ENCODE results near the gene PARVB.
"Not testable (repeated sequence)": the region's sequence is repeated elsewhere in the genome, so short reads cannot be mapped to it uniquely, and the experiment has no call there.

The PARVB gene

DNA sequence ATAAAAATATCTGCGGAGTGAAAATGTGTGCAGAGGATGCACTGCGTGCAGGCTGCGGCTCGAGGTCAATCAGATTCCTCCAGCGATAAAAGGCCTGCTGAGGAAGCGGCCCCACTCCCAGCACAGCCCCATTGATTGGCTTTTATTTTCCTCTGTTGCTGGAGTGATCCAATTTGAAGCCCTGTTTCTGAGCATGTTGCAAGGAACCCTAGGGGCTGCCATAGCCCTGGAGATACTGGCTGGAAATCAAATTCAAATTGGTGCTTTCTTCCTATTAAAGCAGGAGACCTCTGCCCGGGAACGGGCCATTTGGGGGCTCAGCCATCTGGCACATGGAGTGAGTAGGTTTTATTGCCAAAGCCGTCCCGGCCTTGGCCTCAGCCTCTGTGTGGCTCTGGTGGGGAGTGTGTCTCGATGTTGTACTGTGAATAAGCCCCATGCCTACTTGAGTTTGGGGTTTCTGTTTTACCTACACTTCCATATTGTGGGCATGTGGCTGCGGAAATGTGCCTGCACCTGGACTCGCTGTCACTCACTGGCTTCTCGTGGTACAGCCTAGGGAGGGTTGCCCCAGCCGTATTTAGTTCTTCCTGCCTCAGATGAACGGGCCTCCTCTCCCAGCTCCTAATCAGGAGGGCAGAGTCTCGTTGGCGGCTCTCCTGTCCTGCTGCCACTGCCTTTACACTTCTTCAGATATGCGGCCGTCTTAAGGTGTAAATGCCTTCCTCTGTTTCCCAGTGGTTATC, 25.6 kb downstream of the PARVB start:
- no peaks in the 10 kb centered on the region for H3K9me3 ChIP-seq
- H3K4me1 ChIP-seq (ENCODE audit: control insufficient read depth in 1 of 2, insufficient read depth in 1 of 2, low read depth in 1 of 2, low read length in 1 of 2): no peaks in the 10 kb centered on the region
- no peak overlapping the region for H3K27ac ChIP-seq
- H3K27me3 ChIP-seq: peaks cover 6% of the 10 kb centered on the region
- no peak overlapping the region for H3K4me3 ChIP-seq (ENCODE audit: low read depth in 1 of 2, low read length in 1 of 2)
- TF ChIP-seq, protein P1, sequence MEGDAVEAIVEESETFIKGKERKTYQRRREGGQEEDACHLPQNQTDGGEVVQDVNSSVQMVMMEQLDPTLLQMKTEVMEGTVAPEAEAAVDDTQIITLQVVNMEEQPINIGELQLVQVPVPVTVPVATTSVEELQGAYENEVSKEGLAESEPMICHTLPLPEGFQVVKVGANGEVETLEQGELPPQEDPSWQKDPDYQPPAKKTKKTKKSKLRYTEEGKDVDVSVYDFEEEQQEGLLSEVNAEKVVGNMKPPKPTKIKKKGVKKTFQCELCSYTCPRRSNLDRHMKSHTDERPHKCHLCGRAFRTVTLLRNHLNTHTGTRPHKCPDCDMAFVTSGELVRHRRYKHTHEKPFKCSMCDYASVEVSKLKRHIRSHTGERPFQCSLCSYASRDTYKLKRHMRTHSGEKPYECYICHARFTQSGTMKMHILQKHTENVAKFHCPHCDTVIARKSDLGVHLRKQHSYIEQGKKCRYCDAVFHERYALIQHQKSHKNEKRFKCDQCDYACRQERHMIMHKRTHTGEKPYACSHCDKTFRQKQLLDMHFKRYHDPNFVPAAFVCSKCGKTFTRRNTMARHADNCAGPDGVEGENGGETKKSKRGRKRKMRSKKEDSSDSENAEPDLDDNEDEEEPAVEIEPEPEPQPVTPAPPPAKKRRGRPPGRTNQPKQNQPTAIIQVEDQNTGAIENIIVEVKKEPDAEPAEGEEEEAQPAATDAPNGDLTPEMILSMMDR (IDR thresholded peaks at IDR 0.05): no peak
- no peaks in the 10 kb centered on the region for H3K36me3 ChIP-seq

DNA sequence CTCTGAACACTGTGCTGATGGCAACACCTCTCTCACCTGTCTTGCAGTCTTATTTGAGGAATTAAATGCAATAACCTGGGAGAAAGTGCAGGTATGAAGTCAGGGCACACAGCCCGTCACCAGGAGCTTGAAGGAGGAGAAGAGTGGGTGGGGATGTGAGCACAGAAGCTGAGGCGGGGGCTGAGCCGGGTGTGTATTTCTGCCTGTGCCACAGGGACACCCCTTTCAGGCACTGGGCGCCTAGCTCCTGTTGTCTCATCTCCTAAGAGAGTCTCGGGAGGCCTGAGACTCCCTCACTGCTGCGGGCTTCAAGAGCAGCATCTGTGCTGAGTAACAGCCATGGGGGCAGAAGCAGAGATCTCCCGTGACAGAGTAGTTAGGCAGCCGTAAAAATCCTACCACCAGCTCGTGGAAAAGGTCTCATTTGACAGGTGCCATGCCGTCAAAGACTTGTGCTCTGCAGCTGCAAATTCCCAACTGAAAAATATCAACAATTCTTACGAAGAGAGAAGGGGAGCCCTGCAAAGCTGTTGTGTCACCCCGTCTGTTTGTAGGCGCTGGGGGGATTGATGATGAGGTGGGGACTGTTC, 26.8 kb downstream of the PARVB start:
- Histone ChIP-seq H3K27me3 (peaks cover 6% of the 10 kb centered on the region), H3K27ac (no peak overlapping the region), H3K9me3 (no peaks in the 10 kb centered on the region), H3K36me3 (no peaks in the 10 kb centered on the region), H3K4me3 (ENCODE audit: low read depth in 1 of 2, low read length in 1 of 2) (no peak overlapping the region), H3K4me1 (ENCODE audit: control insufficient read depth in 1 of 2, insufficient read depth in 1 of 2, low read depth in 1 of 2, low read length in 1 of 2) (no peaks in the 10 kb centered on the region)
- TF ChIP-seq, protein P1 (IDR thresholded peaks at IDR 0.05): no peak

DNA sequence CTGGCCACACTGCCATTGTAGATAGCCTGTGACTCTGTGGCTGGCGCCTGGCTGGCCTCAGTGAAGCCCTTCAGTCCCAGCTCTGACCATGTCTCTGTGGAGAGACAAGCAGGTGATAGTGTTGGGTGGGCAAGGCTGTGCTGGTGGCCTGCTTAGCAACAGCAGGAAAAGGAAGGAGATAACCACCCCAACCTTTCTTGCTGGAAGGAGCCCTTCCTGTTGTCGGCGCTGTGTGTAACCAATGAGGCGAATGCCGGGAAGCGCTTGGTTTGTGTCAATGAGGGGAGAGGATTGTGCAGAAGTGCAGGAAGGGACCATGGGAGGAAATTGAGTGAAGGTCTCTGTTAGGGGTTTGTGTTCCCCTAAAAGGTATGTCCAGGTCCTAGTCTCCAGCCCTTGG, 27.3 kb downstream of the PARVB start:
- H3K27me3 ChIP-seq: peaks cover 6% of the 10 kb centered on the region
- no peaks in the 10 kb centered on the region for H3K4me1 ChIP-seq (ENCODE audit: control insufficient read depth in 1 of 2, insufficient read depth in 1 of 2, low read depth in 1 of 2, low read length in 1 of 2)
- H3K36me3 ChIP-seq: no peaks in the 10 kb centered on the region
- no peak overlapping the region for H3K27ac ChIP-seq
- TF ChIP-seq, protein P1 (IDR thresholded peaks at IDR 0.05): no peak
- H3K4me3 ChIP-seq (ENCODE audit: low read depth in 1 of 2, low read length in 1 of 2): no peak overlapping the region
- H3K9me3 ChIP-seq: no peaks in the 10 kb centered on the region

DNA sequence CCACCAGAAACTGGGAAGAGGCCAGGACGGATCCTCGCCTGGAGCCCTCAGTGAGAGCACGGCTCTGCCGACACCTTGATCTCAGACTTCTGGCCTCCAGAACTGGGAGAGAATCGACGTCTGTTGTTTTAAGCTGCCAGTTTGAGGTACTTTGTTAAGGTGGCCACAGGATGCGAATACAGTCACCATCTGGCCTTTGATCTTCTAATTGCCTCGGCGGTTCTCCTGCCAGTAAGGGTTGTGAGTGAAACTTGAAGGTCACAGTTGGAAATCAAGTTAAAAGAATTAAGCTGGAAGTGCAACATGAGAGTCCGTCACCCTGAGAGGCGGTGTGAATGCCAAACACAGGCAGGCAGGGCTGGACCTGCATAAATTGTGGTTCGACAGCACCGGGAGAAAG, 27.9 kb downstream of the PARVB start:
- Histone ChIP-seq H3K9me3 (no peaks in the 10 kb centered on the region), H3K4me3 (ENCODE audit: low read depth in 1 of 2, low read length in 1 of 2) (no peak overlapping the region)

DNA sequence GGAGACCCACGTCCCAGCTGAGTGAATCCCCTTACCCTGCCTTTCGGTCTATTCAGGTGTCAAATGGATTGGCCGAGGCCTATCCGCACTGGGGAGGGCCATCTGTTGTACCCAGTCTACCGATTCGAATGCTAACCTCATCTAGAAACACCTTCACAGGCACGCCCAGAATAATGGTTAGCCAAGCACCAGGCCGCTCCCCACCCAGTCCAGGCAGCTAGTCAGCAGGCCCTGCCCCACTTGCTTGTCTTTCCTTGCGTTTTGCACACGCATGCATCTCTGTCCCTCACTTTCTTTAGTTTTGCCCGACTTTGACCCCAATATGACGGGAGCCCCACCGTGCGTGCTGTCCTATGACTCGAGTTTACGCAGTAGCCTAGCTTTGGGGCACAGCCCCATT, 31.7 kb downstream of the PARVB start:
- Histone ChIP-seq H3K27ac (no peak overlapping the region), H3K9me3 (no peaks in the 10 kb centered on the region), H3K36me3 (no peaks in the 10 kb centered on the region), H3K4me3 (ENCODE audit: low read depth in 1 of 2, low read length in 1 of 2) (no peak overlapping the region), H3K27me3 (no peaks in the 10 kb centered on the region), H3K4me1 (ENCODE audit: control insufficient read depth in 1 of 2, insufficient read depth in 1 of 2, low read depth in 1 of 2, low read length in 1 of 2) (no peaks in the 10 kb centered on the region)
- TF ChIP-seq, protein P1 (IDR thresholded peaks at IDR 0.05): no peak

More for the DNA sequence above, 27.9 kb downstream of the PARVB start:
- H3K27ac ChIP-seq: no peak overlapping the region
- H3K27me3 ChIP-seq: peaks cover 6% of the 10 kb centered on the region
- no peaks in the 10 kb centered on the region for H3K4me1 ChIP-seq (ENCODE audit: control insufficient read depth in 1 of 2, insufficient read depth in 1 of 2, low read depth in 1 of 2, low read length in 1 of 2)
- TF ChIP-seq, protein P1 (IDR thresholded peaks at IDR 0.05): no peak
- no peaks in the 10 kb centered on the region for H3K36me3 ChIP-seq

DNA sequence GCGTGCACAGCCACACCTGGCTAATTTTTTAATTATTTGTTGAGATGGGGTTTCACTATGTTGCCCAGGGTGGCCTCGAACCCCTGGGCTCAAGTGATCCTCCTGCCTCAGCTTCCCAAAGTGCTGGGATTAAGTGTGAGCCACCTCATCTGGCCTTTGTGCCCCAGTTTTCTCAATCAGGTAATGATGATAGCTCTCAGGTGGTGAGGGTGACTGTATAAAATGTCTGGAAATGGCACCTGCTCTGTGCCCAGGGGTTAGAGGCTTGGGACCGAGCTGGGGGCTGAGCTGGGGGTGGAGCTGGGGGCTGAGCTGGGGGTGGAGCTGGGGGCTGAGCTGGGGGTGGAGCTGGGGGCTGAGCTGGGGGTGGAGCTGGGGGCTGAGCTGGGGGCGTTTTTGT, 32.5 kb downstream of the PARVB start:
- not testable (repeated sequence) for H3K4me3 ChIP-seq (ENCODE audit: low read depth in 1 of 2, low read length in 1 of 2); H3K9me3 ChIP-seq

More for the DNA sequence above, 32.5 kb downstream of the PARVB start:
- H3K27me3 ChIP-seq; H3K27ac ChIP-seq; H3K4me1 ChIP-seq (ENCODE audit: control insufficient read depth in 1 of 2, insufficient read depth in 1 of 2, low read depth in 1 of 2, low read length in 1 of 2); H3K36me3 ChIP-seq: not testable (repeated sequence)

All from neutrophil (primary cell).